Activated T-cell treated with anti-CD3 and anti-CD28 coated beads for 1 hour (primary cell): ENCODE measurements around the gene CFAP53.

ENCODE experiments used
- DNase-seq: peaks from one replicate; pipeline ENCODE4 v3.0.0-alpha.2; 2020; ENCODE audit warnings: low read depth

CFAP53 gene

GRCh38 chr18:50287441-50288347 is 21.4 kb upstream of the CFAP53 start, which contains the start of gene CXXC1:
CXXC1 (minus strand) TSS chr18:50287692; CDS start chr18:50287589, 103 bp downstream.
- DNase-seq = peak; percentile 95

DNA sequence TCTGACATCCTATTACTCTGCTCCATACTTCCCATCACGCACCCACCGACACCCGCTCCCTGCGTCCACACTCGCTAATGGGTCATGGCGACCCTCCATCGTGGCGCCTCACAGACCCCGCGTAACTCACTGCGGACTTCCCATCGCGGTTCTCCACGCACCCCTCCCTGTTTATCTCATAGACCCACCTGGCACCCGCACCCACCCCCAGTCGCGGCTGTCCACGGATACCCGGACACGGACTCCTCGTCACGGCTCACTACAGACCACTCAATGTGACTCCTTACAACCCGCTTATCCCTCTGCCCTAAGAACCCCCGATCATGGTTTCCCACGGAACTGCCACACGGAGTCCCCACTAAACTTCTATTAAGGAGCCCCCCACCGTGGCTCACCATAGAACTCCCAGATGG is 20.7 kb upstream of the CFAP53 start:
- DNase-seq = no peak

DNA sequence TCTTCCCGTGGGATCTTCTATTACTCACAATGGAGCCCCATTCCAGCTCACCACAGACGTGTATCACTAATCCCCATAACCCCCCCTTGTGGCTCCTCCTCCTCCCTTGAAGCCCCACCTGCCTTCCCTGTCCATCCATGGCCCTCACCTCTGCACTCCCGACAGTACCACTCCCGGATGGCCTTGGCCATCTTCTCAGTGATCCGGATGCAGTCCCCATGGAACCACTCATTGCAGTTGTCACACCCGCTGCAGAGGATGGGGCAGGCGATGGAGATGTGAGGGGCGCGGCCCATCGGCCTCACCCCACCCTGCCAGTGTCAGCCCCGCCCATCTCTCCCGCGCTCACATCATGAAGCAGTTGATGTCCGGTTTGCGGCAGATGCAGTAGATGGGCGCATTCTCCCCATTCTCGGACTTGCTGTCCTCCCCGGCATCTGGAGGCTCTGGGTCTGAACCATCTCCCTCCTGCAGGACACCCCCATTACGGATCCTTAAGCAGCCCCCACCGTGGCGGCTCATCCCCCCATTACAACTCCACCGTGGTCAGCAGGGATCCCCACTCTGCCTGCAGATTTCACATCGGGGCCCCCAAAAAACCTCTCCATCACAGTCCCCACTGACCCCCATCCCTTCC is 20.2 kb upstream of the CFAP53 start:
- no peak for DNase-seq

DNA sequence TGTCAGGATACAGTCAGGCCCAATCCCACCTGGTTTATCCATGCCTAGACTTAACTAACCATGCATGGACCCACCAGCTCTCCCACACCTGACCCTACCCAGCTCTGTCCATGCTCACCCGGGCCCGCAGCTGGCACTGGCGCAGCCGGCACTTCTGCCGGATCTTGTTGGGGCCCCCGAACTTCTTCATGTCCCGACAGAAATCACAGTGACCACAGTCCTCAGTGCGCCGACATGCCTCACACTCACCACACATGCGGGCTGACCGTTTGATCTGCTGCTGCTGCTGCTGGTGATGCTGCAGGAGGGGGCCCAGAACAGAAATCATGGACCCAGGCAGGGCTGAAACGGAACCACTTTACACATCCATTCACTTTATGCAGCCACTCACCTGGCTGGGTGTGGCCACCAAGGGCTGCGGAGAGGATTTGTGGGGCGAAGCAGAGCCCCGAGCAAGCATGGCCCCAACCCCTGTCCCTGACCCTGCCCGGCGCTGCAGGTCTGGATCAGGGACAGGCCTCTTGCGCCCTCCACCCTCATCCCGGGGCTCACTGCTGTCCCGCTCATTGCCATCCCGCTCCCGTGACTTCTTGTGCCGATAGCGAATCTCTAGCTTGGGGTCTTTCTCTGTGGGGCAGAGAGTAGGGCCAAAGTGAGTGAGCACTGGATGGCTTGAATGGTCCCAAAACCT is 19.5 kb upstream of the CFAP53 start:
- no peak for DNase-seq

- no peak for DNase-seq
Observed at GRCh38 chr18:50285071-50285470, 18.8 kb upstream of the CFAP53 start.

DNA sequence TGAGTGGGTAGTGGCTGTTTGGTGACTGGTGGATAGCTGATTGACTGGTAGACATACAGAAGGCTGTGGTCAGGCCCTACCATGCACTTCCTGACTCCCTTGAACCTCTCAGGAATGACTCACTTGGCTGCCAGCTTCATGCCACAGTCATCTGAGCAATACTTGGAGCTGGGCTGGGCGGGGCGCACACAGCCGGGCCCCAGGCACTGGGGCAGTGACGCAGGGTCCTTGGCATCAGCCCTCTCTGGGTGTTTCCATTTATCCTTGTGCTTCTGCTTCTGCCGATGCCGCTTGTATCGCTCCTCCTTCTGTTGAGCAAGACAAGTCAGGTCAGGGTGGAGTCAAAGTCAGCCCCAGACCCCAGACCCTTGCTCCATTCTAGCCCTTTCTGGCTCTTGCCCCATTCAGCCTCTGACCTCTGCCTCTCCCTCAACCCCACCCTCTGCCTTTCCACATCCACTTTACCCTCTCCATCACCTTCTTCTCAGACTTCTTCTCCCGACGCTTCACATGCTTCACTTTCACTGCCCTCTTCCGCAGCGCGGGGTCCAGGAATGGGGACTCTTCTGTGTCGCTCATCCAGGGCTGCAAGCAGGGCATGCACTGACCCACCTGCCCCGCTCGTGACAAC is 18.1 kb upstream of the CFAP53 start:
- no peak for DNase-seq

- no peak for DNase-seq
Observed at GRCh38 chr18:50283469-50284209, 17.3 kb upstream of the CFAP53 start.

DNA sequence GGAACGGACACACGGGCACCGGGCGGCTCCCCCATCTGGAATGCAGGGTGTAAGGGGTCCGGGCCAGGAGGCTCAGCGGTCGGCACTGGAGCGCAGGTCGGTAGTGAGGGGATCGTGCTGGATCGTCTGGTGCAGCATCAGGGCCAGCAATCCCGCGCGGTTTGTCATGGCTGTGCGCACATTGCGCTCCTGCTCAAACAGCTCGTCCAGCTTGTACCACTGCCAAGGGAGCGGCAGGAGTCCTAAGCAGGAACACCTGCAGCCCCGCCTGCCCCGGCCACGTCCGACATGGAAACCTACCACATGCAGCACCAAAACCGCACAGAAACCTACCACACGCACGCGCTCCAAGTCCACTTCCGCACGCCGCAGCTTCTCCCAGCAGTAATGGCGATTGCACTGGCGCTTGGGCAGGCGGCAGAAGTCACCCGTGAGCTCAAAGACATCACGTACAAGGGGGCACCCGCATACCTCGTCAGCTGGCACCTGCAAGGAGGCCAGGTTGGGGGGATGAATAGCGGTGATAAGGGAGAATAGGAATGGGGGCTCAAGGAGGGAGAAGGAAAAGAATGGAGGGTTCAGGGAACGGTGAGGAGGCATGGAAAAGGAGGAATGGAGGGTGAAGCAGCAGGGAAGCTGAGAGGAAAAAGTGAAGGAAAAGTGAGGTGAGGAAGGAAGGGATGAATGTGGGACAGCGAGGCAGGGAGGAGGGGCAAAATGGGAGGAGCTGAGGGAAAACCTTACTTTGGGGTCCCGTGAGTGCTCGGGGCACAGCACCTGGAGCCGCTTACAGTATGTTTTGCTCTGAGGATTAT is 16.4 kb upstream of the CFAP53 start:
- no peak for DNase-seq

- no peak for DNase-seq
Observed at GRCh38 chr18:50281972-50282520, 15.8 kb upstream of the CFAP53 start.

GRCh38 chr18:50281295-50281971 is 15.1 kb upstream of the CFAP53 start, which contains the start of gene MBD1:
MBD1 (minus strand) TSS chr18:50281523; CDS start chr18:50279992, 1,531 bp downstream.
- DNase-seq = peak; percentile 94

DNA sequence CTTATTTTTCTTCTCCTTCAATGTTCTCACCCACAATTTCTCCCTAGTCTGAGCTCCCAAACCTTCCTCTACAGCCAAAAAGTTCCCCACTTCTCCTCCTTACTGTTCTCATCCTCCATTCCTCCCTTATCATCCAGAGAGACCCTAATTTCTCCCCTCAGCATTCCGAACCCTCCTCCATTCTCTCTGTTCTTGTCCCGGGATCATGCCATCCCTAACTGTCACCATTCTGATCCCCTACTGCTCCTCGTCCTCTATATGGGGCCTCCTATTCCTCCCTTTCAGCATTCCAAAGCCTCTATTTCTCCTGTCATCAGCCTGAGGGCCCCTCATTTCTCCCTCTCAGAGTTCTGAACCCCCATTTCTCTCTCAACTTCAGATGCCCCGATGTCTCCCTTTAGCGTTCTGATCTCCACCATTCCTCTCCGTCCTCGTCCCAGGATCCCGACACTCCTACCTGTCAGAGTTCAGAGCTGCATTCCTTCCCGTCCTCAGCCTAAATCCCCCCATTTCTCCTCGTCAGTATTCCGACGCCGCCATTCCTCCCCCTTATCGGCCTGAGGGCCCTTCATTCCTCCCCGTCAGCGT is 14.5 kb upstream of the CFAP53 start:
- DNase-seq = no peak

GRCh38 chr18:50279752-50280151 is 13.5 kb upstream of the CFAP53 start:
- DNase-seq = no peak

GRCh38 chr18:50277942-50278341 is 11.6 kb upstream of the CFAP53 start:
- DNase-seq = no peak

DNA sequence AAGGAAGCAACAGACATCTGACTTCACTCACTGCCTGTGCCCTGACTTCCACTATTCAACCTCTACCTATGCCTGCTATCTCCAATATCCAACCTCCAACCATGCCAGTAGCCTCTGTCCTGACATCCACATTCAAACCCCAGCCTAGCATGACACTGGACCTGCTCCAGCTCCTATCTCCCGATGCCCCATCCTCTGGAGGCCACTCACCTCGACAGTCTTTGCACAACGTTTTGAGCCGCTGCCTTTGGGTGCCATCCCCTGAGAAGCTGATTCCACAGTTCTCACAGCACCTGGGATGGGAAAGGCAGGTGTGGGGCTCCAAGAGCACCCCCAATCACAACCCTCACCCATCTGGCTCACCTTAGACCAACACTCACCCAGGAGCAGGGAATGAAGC is 10.2 kb upstream of the CFAP53 start:
- no peak for DNase-seq

DNA sequence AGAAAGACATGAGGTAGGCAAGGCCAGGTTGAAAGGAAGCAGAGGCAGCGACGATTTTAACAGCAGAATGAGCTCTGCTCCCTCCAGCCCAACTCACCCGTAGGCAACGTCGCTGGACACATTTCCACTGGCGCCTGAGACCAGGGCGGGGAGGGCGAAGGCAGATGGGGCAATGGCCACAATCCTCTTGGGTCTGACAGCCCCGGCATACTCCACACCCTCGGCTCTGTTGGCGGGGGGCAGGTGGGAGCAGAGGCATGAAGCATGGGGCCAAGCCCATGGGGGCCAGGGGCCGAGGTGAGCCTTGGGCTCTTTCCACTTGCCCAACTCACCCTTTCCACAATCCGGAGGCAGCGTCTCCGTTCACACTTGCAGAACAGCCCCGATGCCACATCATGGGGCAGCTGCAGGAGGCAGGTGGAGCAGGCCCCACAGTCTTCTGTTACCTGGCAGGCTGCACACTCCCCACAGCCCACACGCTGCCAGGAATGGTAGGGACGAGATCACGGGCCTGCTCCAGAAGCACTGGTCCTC is 9.3 kb upstream of the CFAP53 start:
- DNase-seq = no peak

DNA sequence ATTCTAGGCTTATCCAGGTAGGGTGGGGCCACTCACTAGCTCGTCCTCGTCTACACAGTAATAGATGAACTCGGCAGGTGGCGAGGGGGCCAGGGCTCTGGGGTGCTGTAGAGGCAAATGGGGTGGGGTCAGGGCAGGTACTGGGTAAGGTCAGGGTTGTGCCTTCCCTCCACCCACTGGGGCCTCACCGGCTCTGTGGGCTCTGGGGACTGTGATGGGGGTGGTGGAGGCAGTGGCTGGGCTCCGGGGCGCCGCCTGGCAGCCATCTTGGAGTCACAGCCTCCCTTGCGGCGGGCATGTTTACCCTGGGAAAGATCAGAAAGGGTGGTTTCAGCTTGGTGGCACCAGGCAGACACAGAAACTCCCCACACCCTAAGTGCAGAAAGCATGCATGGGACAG is 8.6 kb upstream of the CFAP53 start:
- no peak for DNase-seq

- DNase-seq = no peak
Observed at GRCh38 chr18:50274044-50274442, 7.7 kb upstream of the CFAP53 start.

GRCh38 chr18:50273203-50274043 is 7.1 kb upstream of the CFAP53 start:
- no peak for DNase-seq
